ENCODE results near the gene PRDM5.

PRDM5 gene

DNA sequence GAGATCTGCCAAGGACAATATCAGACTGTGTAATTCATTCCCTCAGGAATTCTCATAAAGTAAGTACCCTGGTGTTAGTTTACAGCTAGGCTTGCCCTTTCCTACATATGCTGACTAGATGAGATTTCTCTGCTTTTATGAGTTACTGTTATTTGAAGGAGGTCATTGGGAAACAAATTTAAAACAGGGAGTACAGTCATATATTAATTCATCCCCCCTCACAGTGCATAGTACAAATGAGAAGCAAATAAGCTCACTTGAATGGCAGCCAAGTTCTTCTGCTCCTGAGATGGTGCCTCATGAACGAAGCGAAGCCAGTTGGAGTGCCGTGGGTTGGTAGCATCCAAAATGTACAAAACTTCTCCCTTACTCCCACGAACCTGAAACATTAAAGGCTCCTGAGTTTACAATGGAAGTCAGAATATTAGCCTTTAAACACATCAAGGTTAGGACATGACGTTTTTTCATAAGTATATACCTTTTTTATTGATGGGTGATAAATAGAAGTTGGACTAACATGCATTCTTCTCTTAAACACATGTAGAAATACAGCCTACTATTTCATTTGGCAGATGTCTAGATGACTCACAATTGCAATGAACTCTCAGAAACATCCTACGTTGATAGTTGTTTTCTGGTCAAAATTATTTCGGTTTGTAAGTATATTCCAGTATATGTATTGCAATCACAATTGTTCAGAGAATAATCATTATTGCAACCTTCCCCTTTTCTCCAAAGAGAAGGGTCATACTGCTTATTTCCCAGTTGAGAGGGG lies 69.2 kb downstream of the PRDM5 start:
- no peak for DNase-seq

DNA sequence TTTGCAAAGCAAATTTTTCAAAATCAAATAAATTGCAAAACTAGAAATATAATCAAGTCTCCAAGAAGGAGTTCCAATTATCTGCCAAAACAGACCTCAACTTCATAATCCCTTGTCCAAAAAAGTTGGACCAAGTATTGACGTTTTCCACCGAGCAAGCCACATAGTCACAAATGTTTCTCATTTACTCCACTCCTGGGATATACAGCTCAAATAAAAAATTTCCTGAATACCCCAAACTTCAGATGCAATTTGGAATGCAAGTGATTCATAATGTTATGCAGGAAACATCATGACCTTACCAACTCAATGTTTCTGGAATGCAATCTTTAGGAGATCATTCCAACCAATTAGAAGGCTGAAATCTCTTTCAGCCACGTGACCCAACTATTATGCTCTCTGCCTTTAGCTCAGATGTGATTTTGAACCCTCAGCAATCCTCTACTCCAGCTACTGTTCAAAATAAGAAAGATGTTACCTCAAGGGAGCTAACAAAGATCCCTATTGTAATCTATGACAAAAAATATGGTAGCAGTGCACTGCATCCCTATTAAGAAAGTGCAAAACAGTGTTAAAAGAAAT lies 72.4 kb downstream of the PRDM5 start:
- no peak for DNase-seq

DNA sequence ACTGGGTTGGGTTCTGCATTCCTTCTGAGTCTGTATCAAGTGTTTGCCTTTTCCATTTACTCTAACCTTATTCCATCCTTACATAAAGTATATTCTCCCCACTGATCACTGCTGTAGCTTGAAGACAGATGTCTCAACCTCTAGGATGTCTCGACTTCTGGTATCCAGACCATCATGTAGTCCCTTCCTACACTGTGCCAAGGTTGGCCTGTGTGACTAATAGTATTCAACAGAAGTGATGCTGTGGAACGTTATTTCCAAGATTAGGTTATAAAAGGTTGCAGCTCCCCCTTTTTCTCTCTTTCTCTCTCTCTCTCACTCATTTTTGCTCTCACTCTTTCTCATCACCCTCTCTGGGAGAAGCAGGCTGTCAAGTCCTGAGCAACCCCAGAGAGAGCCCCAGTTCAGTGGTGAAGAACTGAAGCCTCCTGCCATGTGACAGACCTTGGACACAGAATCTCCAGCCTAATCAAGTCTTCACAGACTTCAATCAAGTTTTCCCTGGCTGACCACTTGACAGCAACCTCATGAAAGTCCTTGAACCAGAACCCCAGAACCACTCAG lies 75.4 kb downstream of the PRDM5 start:
- no peak for DNase-seq

DNA sequence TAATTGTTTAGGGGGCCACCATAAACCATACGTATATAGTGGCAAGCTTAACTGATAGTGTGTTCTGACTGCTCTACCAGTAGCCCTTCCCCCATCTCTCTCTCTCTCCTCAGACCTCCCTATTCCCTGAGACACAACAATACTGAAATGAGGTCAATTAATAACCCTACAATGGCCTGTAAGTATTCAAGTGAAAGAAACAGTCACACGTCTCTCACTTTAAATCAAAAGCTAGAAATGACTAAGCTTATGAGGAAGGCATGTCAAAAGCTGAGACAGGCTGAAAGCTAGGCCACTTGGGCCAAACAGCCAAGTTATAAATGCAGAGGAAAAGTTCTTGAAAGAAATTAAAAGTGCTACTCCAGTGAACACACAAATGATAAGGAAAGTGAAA lies 78.0 kb downstream of the PRDM5 start:
- DNase-seq = no peak

- DNase-seq = peak; percentile 8
Observed at GRCh38 chr4:120843849-120844527, 78.5 kb downstream of the PRDM5 start.

GRCh38 chr4:120842031-120842430 lies 80.5 kb downstream of the PRDM5 start:
- no peak for DNase-seq

- DNase-seq = no peak
Observed at GRCh38 chr4:120841580-120841979, 80.9 kb downstream of the PRDM5 start.

DNA sequence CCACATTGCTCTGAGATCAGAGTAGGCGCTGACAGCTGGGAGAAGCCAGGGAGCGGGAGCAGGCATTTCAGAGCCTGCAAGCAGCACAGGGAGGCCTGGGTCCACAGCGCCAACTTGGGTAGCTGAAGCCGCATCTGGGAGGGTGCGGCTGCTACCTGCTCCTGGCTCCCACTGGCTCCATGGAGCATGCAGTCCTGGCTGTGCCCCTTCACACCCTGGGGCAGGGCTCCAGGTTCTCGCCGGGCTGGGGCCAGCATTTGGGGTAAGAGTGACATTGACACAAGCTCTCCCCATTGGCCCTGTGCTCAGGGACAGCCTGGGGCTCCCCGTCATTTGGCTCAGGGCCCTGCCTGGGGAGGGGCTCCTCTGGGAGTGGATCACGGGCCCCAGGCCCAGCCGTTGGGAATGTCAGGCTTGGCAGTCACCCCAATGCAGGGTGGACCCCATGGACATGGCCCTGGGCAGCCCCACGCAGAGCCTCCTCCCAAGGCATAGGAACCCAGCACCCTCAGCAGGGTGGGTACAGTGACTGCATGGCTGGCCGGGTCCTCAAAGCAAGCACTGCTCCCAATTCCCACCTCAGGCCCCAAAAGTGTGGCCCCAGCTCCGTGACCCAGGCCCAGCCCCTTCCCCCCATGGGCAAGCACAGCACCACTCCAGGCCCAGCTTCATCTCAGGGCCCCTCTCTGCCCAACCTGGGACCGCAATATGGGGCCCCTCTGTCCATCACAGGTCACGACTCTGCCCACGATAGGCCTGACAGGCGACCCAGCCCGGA lies 82.4 kb downstream of the PRDM5 start:
- no peak for DNase-seq

DNA sequence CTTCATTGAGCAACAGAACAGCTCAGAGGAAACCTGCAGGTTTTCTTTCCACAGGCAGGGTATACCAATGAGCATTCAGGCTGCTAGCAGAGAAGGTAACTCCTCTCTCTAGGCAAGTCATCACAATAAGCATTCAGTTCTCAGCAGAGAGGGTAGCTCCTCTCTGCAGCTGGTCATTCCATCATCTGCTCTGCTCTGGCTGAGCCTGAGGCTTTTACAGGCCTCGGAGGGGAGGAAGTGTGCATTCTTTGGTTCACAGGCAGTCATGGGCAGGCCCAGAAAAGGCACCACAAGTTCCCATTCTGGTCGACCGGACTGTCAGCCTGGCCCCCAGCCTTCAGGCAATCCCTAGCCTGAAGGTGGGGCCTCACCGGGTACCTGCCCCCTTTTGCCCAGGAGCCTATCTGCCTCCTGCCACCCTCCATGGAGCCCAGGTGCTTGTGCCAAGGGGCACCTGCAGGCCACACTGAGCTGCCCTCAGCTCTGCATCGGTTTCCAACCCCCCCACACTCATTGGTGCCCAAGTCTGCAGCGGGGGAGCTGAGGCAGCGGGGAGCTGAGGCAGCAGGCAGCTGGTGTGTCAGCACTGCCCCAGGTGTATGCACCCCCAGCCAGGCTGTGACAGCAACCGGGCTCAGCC lies 83.1 kb downstream of the PRDM5 start:
- no peak for DNase-seq

DNA sequence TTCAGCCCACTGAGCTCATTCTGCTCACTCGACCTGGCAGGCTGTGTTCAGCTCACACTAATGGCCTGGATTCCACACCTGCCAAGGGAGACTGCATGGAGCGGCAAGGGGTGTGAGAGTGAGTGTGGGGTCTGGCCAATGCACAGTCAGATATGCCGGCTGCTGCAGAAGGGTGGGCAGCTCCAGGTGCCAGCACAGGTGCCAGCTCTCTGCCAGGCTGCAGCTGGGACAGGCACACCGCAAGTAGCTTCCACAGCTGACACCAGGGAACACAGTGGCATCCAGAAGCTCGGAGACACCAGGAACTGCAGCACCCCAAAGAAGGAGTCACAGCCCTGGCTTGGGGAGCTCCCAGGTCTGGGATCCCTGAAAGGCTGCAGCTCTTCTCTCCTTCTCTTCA lies 83.7 kb downstream of the PRDM5 start:
- no peak for DNase-seq

- no peak for DNase-seq
Observed at GRCh38 chr4:120837656-120838055, 84.9 kb downstream of the PRDM5 start.

- no peak for DNase-seq
Observed at GRCh38 chr4:120835342-120835741, 87.2 kb downstream of the PRDM5 start.

GRCh38 chr4:120830204-120830603 lies 92.3 kb downstream of the PRDM5 start:
- no peak for DNase-seq

GRCh38 chr4:120829113-120829831 lies 93.3 kb downstream of the PRDM5 start:
- DNase-seq = no peak

DNA sequence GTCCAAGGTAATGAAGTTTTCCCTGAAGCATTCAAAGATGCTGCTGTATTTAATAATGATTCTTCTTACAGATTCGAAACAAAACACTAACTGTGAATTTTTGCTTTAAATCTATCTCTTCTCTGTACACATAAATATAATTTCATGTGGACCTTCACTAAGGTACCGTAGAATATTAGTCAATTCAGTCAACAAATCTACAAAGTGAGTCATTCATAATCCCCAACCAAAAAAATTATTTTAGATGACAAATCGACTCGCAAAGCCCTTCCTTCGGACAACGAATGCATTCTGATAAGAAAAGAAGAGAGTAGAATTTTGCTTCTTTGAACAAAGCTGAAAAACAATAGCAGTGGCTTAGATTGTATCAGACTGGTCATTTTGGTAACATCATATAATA lies 95.7 kb downstream of the PRDM5 start:
- DNase-seq = no peak

DNA sequence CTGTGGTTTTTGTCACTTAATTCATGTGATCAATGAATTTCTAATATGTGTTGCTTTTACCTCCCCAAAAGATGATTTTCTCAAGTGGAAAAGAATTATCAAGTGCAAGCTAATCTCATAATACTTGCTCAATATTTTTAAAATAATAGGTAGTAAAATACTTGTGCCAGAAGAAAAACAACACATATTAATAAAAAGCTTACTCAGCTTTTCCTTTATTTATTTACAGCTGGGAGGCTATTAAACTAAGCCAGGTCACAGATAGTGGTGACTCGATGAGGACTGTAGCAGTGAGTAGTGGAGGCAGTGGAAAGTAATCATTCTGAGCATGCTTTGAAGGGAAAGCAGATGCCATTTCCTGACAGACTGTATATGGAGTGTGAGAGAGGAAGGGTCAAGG lies 96.1 kb downstream of the PRDM5 start:
- no peak for DNase-seq

DNA sequence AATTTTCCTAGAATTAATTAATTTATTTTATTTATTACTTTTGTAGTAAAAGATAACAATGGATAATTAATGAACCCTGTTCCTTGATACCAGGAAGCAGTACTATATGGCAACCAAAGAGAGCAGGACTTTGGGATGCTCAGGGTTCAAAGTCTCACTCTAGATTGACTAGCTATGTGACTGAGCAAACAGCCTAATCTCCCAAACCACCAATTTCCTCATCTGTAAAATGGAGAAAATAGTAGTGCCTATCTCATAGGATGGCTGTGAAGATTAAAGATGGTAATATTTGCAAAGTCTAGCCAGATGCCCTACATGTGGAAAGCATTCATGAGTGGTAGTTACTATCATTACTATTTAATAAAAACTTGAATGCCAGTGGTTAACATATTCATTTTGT lies 97.6 kb downstream of the PRDM5 start:
- no peak for DNase-seq

DNA sequence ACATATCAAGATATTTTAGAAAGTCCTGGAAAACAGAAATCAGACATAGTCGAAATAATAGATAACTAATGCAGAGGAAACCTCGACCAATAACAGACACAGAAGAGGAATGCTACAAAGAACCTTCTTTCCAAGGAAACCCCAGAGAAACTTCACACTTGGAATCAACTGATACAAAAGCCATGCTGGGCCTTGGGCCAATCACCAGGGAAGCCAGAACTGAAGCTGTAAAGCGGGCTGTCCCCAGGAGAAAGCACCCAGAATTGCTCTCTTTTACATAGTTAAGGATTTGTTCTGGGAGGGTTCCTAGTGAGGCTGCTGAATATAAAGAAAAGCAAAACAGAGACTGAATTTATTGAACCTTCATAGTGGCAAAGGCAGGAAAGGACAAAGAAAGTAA lies 100.5 kb downstream of the PRDM5 start:
- DNase-seq = no peak

GRCh38 chr4:120821029-120821428 lies 101.5 kb downstream of the PRDM5 start:
- DNase-seq = no peak

- no peak for DNase-seq
Observed at GRCh38 chr4:120819805-120820437, 102.6 kb downstream of the PRDM5 start.

GRCh38 chr4:120816296-120816965 lies 106.1 kb downstream of the PRDM5 start:
- DNase-seq = no peak

Data from DMS153 (cell line).